Measurements from ENCODE around the gene GDPGP1. TPM values are rescaled to one million over a fixed set of nuclear protein-coding genes. Genes with fewer than 3 reads are reported as not detected.

Gene GDPGP1
- total and polyA plus RNA-seq, 10 of the 15 experiments (the other 5 are each of a cell fraction or from before 2014, with no cell fraction given) = 0.68 to 8.9 (median 3.0) TPM

DNA sequence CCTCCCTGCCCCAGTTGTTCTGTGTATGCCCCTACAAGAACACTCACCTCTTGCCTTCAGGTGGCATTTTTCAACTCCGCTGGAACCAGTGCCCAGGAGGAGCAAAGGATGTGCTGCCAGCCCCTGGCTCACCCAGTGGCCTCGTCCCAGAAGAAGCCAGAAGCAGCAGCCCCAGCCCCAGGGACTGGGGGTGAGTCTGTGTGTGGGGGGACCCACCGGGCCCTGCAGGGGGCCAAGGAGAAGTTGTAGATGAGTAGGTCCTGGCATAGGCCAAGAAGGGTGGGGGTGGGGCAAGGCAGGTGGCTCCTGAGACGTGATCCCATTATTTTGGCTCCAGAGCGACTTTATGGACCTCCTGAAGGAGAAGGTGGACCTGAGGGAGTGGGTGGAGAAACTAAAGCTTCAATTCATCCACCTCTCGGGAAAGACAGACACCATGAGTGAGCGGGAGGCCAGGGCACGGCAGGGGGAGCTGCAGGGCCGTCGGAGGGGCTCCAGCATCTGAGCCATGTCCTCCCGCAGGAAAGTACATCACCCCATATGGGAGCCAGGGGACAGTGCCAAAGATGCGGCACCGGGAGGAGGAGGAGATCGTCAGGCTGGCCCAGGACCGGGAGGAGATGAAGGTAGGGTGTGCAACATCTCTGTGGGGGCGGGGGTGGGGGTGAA lies 60.7 kb downstream of the GDPGP1 start:
- FAIRE-seq = no peak
- no peaks in the 10 kb centered on the region for H3K79me2 ChIP-seq (ENCODE audit: control insufficient read depth, insufficient read depth, low read length)
- H4K20me1 ChIP-seq (ENCODE audit: control insufficient read depth, insufficient read depth) = no peaks in the 10 kb centered on the region
- no peak for DNase-seq (ENCODE audit: low read depth, low spot score)
- ChIA-PET POLR2A (no interaction called here), SMC1A (ENCODE audit: uncharacterized antibody, unreplicated experiment) (interaction anchor here (2.1 to 4.7 kb wide), 2 partner anchors 9 to 26 kb away, joined by 23 to 30 read pairs; no protein-coding TSS in a partner anchor), CTCF (interaction anchor here (1.0 to 7.5 kb wide), 9 partner anchors 9 to 195 kb away, joined by 3 to 99 read pairs (median 6); no protein-coding TSS in a partner anchor), RAD21 (ENCODE audit: unreplicated experiment) (no interaction called here)
- H3K4me2 ChIP-seq (ENCODE audit: control insufficient read depth, insufficient read depth) = no peak overlapping the region
- H3K9ac ChIP-seq (ENCODE audit: control insufficient read depth, insufficient read depth, low read length) = no peak overlapping the region
- BruUV-seq (replicated peaks) = no TSS peak
- WGBS (ENCODE audit: insufficient coverage, insufficient replicate concordance, low lambda C conversion rate, missing lambda C conversion rate) = 68% methylated on average over 15 of the region's 16 CpGs
- H3K36me3 ChIP-seq (ENCODE audit: control insufficient read depth in 2 of 2, insufficient read depth in 2 of 2, low read length in 1 of 2) = no peaks in the 10 kb centered on the region
- intact Hi-C loops (cut with micrococcal nuclease; ENCODE audit: unreplicated experiment) = no loop called here
- no peaks in the 10 kb centered on the region for H3K4me1 ChIP-seq (ENCODE audit: control insufficient read depth, insufficient read depth, low read length)
- no peak overlapping the region for H3K4me3 ChIP-seq
- H3K27ac ChIP-seq (ENCODE audit: control insufficient read depth, insufficient read depth) = no peak overlapping the region
- no peak overlapping the region for H2AFZ ChIP-seq (ENCODE audit: control insufficient read depth, low read depth, low read length)
- H3K9me3 ChIP-seq (replicated peaks; ENCODE audit: control insufficient read depth, insufficient read depth, low read length) = no peaks in the 10 kb centered on the region
- ATAC-seq = no peak
- no peaks in the 10 kb centered on the region for H3K27me3 ChIP-seq (replicated peaks in 1 of 2; ENCODE audit: control insufficient read depth in 2 of 2, insufficient read depth in 2 of 2, low read length in 1 of 2)
- in situ Hi-C loops (cut with MboI) = no loop called here
- no peak for TF ChIP-seq ZNF622 (IDR thresholded peaks at IDR 0.05)
- TF ChIP-seq, protein P1, sequence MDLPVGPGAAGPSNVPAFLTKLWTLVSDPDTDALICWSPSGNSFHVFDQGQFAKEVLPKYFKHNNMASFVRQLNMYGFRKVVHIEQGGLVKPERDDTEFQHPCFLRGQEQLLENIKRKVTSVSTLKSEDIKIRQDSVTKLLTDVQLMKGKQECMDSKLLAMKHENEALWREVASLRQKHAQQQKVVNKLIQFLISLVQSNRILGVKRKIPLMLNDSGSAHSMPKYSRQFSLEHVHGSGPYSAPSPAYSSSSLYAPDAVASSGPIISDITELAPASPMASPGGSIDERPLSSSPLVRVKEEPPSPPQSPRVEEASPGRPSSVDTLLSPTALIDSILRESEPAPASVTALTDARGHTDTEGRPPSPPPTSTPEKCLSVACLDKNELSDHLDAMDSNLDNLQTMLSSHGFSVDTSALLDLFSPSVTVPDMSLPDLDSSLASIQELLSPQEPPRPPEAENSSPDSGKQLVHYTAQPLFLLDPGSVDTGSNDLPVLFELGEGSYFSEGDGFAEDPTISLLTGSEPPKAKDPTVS (IDR thresholded peaks at IDR 0.05; ENCODE audit: low read depth, low read length) = no peak
- TF ChIP-seq, protein P2, sequence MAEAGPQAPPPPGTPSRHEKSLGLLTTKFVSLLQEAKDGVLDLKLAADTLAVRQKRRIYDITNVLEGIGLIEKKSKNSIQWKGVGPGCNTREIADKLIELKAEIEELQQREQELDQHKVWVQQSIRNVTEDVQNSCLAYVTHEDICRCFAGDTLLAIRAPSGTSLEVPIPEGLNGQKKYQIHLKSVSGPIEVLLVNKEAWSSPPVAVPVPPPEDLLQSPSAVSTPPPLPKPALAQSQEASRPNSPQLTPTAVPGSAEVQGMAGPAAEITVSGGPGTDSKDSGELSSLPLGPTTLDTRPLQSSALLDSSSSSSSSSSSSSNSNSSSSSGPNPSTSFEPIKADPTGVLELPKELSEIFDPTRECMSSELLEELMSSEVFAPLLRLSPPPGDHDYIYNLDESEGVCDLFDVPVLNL (IDR thresholded peaks at IDR 0.05; ENCODE audit: low read depth, low read length) = no peak
- TF ChIP-seq KLF5 (IDR thresholded peaks at IDR 0.05; ENCODE audit: partially characterized antibody) = no peak
- no peak for TF ChIP-seq SPI1 (IDR thresholded peaks at IDR 0.05; ENCODE audit: borderline replicate concordance, insufficient read depth, low read depth, low read length)
- no peak for TF ChIP-seq ETV6 (conservative IDR thresholded peaks at IDR 0.05 in 1 of 2, IDR thresholded peaks at IDR 0.05 in 1 of 2; ENCODE audit: borderline replicate concordance in 1 of 2, low read depth in 1 of 2)
- no peak for TF ChIP-seq NFYA (IDR thresholded peaks at IDR 0.05; ENCODE audit: borderline replicate concordance, low read depth, low read length)
- no peak for TF ChIP-seq IKZF1 (conservative IDR thresholded peaks at IDR 0.05)
- no peak for TF ChIP-seq TBL1XR1 (IDR thresholded peaks at IDR 0.05; ENCODE audit: low read depth, low read length)
- no peak for TF ChIP-seq SMAD5 (IDR thresholded peaks at IDR 0.05; ENCODE audit: low read depth)
- no peak for TF ChIP-seq EZH2 (IDR thresholded peaks at IDR 0.05; ENCODE audit: borderline replicate concordance, control insufficient read depth, low read depth, low read length)
- TF ChIP-seq, protein P3, sequence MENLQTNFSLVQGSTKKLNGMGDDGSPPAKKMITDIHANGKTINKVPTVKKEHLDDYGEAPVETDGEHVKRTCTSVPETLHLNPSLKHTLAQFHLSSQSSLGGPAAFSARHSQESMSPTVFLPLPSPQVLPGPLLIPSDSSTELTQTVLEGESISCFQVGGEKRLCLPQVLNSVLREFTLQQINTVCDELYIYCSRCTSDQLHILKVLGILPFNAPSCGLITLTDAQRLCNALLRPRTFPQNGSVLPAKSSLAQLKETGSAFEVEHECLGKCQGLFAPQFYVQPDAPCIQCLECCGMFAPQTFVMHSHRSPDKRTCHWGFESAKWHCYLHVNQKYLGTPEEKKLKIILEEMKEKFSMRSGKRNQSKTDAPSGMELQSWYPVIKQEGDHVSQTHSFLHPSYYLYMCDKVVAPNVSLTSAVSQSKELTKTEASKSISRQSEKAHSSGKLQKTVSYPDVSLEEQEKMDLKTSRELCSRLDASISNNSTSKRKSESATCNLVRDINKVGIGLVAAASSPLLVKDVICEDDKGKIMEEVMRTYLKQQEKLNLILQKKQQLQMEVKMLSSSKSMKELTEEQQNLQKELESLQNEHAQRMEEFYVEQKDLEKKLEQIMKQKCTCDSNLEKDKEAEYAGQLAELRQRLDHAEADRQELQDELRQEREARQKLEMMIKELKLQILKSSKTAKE (IDR thresholded peaks at IDR 0.05; ENCODE audit: low read depth, poor library complexity, severe bottlenecking) = no peak
- TF ChIP-seq RAD51 (IDR thresholded peaks at IDR 0.05) = no peak
- no peak for TF ChIP-seq SIX5 (IDR thresholded peaks at IDR 0.05; ENCODE audit: low read depth, low read length, severe bottlenecking)
